Activated T-helper 17 cell treated with anti-CD3 and anti-CD28 coated beads, Interleukin-2, amount 50 U/mL, for 72 hours (primary cell): Measurements from ENCODE around the gene MIDN. TPM values are rescaled to one million over a fixed set of nuclear protein-coding genes. Genes with fewer than 3 reads are reported as not detected.

ENCODE experiments used
- ATAC-seq: fragments of 150-1000 bp; cut with Tn5 transposase; replicated peaks from 2 replicates; pipeline ENCODE4 v1.10.0; 2021; ENCODE audit warnings: mild to moderate bottlenecking, moderate library complexity
- H3K27ac Mint-ChIP-seq: one replicate; pipeline ENCODE4 v1.8.0; 2022; ENCODE audit warnings: mixed read lengths
- H3K27me3 Mint-ChIP-seq: one replicate; pipeline ENCODE4 v1.8.0; 2022; ENCODE audit warnings: mixed read lengths
- H3K36me3 Mint-ChIP-seq: one replicate; pipeline ENCODE4 v1.8.0; 2022; ENCODE audit warnings: low read depth, mild to moderate bottlenecking, mixed read lengths
- H3K4me1 Mint-ChIP-seq: one replicate; pipeline ENCODE4 v1.8.0; 2022; ENCODE audit warnings: mixed read lengths
- H3K4me3 Mint-ChIP-seq: one replicate; pipeline ENCODE4 v1.8.0; 2022; ENCODE audit warnings: mild to moderate bottlenecking, mixed read lengths
- H3K9me3 Mint-ChIP-seq: one replicate; pipeline ENCODE4 v1.8.0; 2022; ENCODE audit warnings: mixed read lengths
- total RNA-seq, 2 donors: library from RNA; stranded (reverse); gene quantifications; one replicate each; pipeline ENCODE4 v1.2.3, GENCODE V29; 2022

MIDN gene
- total RNA-seq, 2 donors from 2014 or later = 51.4 to 56.8 TPM

DNA sequence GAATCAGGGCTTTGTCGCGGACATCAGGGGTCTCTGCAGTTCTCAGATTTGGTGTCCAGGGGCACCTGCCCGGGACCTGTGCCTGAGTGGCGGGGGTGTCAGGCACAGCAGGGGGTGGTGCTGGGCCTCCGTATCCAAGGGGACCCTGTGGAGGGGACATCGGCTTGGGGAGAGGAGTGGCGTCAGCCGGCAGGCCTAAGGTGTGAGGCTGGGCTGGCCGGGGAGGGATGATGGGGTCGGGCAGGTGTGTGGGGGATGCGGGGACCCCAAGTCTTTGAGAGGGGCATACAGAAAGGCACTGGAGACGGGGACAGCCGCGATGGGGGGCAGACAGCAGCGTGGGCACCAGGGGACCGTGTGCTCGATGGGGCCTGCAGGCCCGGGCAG, 39.8 kb downstream of the MIDN start:
- Mint-ChIP-seq H3K4me1 (no peaks in the 10 kb centered on the region), H3K27ac (no peak overlapping the region), H3K9me3 (no peaks in the 10 kb centered on the region), H3K36me3 (no peaks in the 10 kb centered on the region), H3K4me3 (no peak overlapping the region), H3K27me3 (peaks cover 19% of the 10 kb centered on the region)
- ATAC-seq = no peak

GRCh38 chr19:1288833-1289685, 40.7 kb downstream of the MIDN start:
- no peaks in the 10 kb centered on the region for H3K36me3 Mint-ChIP-seq
- H3K4me3 Mint-ChIP-seq = no peak overlapping the region
- H3K27me3 Mint-ChIP-seq = peaks cover 19% of the 10 kb centered on the region
- H3K27ac Mint-ChIP-seq = no peak overlapping the region
- no peaks in the 10 kb centered on the region for H3K9me3 Mint-ChIP-seq
- ATAC-seq = no peak
- no peaks in the 10 kb centered on the region for H3K4me1 Mint-ChIP-seq

DNA sequence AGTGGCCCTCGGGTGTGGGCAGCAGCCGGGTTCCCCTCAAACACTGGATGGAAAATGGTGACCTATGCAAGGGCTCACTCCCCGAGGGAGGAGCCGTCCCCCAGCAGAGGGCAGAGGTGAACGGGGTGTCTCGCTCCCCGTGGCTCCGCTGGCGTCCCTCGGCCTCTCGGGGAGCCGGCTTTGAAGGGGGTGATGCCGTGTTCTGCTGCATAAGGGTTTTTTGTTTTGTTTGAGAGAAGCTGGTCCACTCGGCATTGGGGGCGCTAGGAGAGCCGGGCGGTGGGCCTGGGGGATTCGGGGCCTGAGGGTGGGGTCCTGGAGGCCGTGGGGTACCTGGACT, 41.3 kb downstream of the MIDN start:
- no peaks in the 10 kb centered on the region for H3K36me3 Mint-ChIP-seq
- no peak overlapping the region for H3K27ac Mint-ChIP-seq
- peaks cover 13% of the 10 kb centered on the region for H3K27me3 Mint-ChIP-seq
- no peak for ATAC-seq
- H3K4me3 Mint-ChIP-seq = no peak overlapping the region
- no peaks in the 10 kb centered on the region for H3K4me1 Mint-ChIP-seq
- H3K9me3 Mint-ChIP-seq = no peaks in the 10 kb centered on the region

GRCh38 chr19:1290196-1290702, 41.9 kb downstream of the MIDN start:
- Mint-ChIP-seq H3K27ac (no peak overlapping the region), H3K27me3 (peaks cover 10% of the 10 kb centered on the region), H3K36me3 (no peaks in the 10 kb centered on the region), H3K4me3 (no peak overlapping the region), H3K4me1 (no peaks in the 10 kb centered on the region), H3K9me3 (no peaks in the 10 kb centered on the region)
- ATAC-seq = no peak

DNA sequence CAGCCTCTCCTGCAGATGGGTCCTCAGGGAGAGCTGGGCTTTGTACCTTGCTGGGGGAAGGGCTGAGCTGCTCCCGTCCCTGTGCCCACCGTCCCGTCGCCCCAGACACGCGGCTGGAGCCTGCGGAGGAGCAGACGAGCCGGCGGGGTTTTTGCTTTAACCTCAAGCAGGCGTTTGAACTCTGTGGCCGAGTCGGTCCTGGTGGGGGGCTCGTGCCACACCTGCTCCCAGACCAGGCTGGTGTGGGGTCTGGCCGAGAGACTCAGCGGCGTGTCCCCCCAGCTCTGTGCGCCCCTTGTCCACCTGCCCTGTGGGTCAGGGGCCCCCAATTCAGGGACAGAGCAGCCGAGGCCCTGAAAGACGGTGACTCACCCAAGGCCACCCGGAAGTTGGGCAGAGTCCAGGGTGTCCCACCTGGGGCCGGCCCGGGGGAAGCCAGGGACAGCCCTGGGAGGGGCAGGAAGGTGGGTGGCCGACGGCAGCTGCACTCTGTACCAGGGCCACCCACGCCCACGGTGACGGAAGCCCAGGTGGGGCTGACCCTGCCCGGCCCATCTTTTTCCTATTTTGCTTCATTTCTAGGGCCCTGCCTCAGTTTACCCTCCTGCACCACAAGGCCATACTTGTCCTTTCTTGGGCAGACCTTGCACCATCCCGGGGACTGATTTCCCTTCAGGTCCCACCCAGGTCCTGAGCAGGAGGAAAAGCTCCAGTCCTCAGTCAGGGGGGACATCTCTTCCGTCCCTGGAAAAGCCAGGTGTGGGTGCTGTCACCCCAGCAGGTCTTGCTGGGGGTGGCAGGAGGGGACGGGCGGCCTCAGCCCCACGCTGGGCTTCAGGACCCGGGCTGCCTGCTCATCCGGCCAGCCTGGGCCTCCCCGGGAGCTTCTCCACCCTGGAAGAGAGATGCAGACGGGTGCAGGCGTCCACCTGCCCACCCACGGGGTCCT, 42.6 kb downstream of the MIDN start:
- Mint-ChIP-seq H3K27me3 (peaks cover 10% of the 10 kb centered on the region), H3K4me3 (no peak overlapping the region), H3K27ac (no peak overlapping the region), H3K36me3 (no peaks in the 10 kb centered on the region), H3K4me1 (no peaks in the 10 kb centered on the region), H3K9me3 (no peaks in the 10 kb centered on the region)
- ATAC-seq = no peak

- Mint-ChIP-seq H3K4me1 (no peaks in the 10 kb centered on the region), H3K36me3 (no peaks in the 10 kb centered on the region), H3K9me3 (no peaks in the 10 kb centered on the region), H3K27ac (no peak overlapping the region), H3K27me3 (peaks cover 6% of the 10 kb centered on the region), H3K4me3 (no peak overlapping the region)
- ATAC-seq = no peak
These were observed 43.5 kb downstream of the MIDN start for GRCh38 chr19:1291761-1292418.

DNA sequence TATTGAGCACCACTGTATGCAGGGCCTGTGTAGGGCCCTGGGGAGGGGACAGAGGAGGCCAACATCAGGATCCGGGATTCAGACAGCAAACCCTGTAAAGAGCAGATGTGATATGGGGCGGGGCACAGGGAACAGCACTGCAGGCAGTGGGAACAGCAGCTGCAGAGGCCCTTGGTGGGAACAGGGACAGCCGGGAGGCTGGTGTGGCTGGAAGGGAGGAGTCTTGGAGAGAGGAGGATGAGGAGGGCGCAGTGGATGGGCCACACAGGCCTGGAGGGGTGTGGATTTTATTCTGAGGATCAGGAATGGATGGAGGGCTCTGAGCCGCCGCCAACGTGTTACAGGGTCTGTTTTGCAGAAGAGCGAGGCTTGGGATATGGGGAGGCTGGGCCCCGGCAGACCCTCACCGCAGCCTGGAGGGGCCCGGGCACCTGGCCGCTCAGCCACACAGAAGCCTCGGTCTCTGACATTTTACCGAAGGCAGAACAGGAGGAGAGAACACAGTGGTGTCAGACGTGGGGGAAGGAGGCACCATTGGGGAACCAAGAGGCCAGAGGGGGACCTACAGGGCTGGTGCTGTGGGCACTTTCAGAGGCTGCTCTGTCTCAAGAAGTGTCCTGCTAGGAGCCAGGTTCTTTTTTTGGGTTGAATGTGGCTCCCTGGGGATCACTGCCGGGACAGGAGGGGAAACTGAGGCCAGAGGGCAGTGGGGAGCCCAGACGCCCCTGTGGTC, 44.2 kb downstream of the MIDN start:
- Mint-ChIP-seq H3K36me3 (no peaks in the 10 kb centered on the region), H3K9me3 (no peaks in the 10 kb centered on the region), H3K4me1 (no peaks in the 10 kb centered on the region), H3K27ac (no peak overlapping the region), H3K4me3 (no peak overlapping the region), H3K27me3 (peaks cover 6% of the 10 kb centered on the region)
- no peak for ATAC-seq

DNA sequence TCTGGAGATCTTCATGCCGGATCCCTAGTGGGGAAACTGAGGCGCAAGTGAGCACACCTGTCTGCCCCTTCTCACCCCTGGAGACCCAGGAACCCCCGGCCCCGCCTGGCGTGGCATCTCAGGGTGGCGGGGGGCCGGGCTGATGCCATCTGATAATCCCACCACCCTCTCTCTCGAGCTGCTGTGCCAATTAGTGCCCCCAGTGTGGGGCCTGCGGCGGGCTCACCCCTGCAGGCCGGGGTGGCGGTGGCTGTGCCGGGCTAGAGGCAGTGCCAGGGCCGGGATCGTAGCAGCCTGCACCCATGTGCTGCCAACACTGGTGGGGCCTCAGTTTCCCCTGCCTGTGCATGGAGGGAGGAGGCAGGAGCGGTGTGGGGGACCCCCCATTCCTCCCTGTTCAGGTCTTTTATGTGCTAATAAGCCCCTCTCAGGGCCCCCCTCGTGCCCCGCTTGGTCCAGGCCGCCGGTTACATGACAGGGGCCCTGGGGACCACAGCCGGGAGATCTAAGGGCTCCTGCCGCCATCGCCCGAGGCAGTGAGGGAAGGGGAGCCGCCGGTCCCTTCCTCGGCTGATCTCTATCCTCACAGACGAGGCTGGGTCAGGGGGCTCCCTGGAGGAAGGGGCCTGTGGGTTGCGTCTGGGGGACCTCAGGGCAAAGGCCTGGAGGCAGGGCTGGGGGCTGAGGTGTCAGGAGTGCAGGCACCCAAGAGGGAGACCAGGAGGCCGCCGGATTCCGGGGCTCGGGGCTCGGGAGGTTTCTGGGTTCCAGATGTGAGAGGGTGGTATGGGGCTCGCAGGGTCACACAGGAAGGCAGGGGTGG, 45.6 kb downstream of the MIDN start:
- no peak for ATAC-seq
- no peaks in the 10 kb centered on the region for H3K4me1 Mint-ChIP-seq
- H3K27me3 Mint-ChIP-seq = peaks cover 6% of the 10 kb centered on the region
- no peaks in the 10 kb centered on the region for H3K36me3 Mint-ChIP-seq
- H3K4me3 Mint-ChIP-seq = no peak overlapping the region
- H3K27ac Mint-ChIP-seq = no peak overlapping the region
- H3K9me3 Mint-ChIP-seq = no peaks in the 10 kb centered on the region

GRCh38 chr19:1294688-1295087, 46.3 kb downstream of the MIDN start:
- ATAC-seq = no peak
- Mint-ChIP-seq H3K27ac (no peak overlapping the region), H3K36me3 (no peaks in the 10 kb centered on the region), H3K9me3 (no peaks in the 10 kb centered on the region), H3K4me3 (no peak overlapping the region), H3K4me1 (no peaks in the 10 kb centered on the region), H3K27me3 (peaks cover 6% of the 10 kb centered on the region)

DNA sequence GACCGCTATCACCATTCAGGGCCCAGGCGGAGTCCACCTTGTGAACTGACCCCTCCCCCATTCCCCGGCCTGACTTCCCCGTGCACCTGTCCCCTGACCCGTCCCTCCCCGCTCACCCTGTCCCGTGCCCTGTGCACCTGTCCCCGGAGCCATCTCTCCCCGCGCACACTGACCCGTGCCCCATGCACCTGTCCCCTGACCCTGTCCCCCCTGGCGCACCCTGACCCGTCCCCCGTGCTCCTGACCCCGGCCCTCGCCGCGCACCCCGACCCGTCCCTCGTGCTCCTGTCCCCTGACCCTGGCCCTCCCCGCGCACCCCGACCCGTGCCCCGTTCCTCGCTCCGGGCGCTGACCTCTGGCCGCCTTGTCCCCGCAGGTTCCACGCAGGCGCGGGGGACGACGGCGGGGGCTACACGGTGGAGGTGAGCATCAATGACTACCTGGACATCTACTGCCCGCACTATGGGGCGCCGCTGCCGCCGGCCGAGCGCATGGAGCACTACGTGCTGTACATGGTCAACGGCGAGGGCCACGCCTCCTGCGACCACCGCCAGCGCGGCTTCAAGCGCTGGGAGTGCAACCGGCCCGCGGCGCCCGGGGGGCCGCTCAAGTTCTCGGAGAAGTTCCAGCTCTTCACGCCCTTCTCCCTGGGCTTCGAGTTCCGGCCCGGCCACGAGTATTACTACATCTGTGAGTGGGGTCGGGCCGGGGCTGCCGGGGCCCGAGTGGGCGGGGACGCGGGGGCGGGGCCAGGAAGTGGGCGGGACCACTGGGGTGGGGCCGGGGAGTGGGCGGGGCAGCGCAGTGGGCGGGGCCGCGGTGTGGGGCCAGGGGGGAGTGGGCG, 47.0 kb downstream of the MIDN start:
- peaks cover 6% of the 10 kb centered on the region for H3K27me3 Mint-ChIP-seq
- H3K4me1 Mint-ChIP-seq = no peaks in the 10 kb centered on the region
- no peak for ATAC-seq
- no peak overlapping the region for H3K4me3 Mint-ChIP-seq
- H3K9me3 Mint-ChIP-seq = no peaks in the 10 kb centered on the region
- H3K27ac Mint-ChIP-seq = no peak overlapping the region
- H3K36me3 Mint-ChIP-seq = no peaks in the 10 kb centered on the region

GRCh38 chr19:1296078-1296477, 47.7 kb downstream of the MIDN start:
- H3K4me1 Mint-ChIP-seq = no peaks in the 10 kb centered on the region
- H3K36me3 Mint-ChIP-seq = no peaks in the 10 kb centered on the region
- no peaks in the 10 kb centered on the region for H3K9me3 Mint-ChIP-seq
- ATAC-seq = no peak
- H3K27me3 Mint-ChIP-seq = peaks cover 6% of the 10 kb centered on the region
- no peak overlapping the region for H3K4me3 Mint-ChIP-seq
- H3K27ac Mint-ChIP-seq = no peak overlapping the region

- no peaks in the 10 kb centered on the region for H3K9me3 Mint-ChIP-seq
- peaks cover 6% of the 10 kb centered on the region for H3K27me3 Mint-ChIP-seq
- no peaks in the 10 kb centered on the region for H3K36me3 Mint-ChIP-seq
- H3K27ac Mint-ChIP-seq = no peak overlapping the region
- no peak overlapping the region for H3K4me3 Mint-ChIP-seq
- no peaks in the 10 kb centered on the region for H3K4me1 Mint-ChIP-seq
- ATAC-seq = no peak
These were observed 48.3 kb downstream of the MIDN start for GRCh38 chr19:1296575-1297271.
